NK-92 (cell line): ENCODE results near the gene CDH8.
"Not testable (repeated sequence)": the region's sequence is repeated elsewhere in the genome, so short reads cannot be mapped to it uniquely, and the experiment has no call there.

Source experiments
- DNase-seq: peaks from one replicate; lab custom pipeline; 2025; ENCODE audit not compliant: unreplicated experiment; lab: John Stamatoyannopoulos, UW

CDH8 gene

GRCh38 chr16:61937646-61938045 lies 98.6 kb downstream of the CDH8 start:
- DNase-seq = no peak

DNA sequence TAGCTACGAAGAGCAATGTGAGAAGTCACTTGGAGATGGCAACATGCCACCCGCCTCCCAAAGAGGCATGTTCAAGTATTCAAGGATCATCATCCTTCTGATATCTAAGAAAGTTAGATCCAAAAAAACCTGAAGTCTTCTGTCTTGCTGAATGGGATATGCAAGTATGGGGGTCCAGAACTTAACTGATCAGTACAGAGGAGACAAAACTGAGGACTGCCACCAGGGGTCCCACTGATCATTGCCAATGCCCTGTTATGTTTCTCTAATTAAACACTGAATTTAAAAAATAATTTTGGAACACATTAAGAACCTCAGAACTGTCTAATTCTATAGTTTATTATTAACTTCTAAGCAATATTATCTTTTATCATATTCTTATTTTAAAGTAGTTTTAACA lies 99.7 kb downstream of the CDH8 start:
- no peak for DNase-seq

DNA sequence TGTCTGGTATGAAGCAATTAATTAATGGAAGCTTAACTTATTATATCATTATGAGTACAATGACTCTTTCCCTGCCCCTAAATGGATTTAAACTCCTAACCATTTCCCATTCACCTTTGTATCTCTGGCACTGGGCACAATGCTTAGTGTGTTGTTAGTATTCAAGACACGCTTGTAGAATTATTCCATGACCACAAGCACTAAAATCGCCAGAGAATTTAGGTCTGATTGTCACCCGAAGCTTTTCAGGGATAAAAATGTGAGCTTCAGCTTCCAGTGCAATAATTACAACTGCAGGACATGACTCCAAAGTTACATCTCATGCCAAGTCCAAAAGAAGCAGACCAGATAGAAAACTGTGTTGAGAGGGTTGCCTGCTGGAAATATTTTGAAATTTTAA lies 101.6 kb downstream of the CDH8 start:
- no peak for DNase-seq

DNA sequence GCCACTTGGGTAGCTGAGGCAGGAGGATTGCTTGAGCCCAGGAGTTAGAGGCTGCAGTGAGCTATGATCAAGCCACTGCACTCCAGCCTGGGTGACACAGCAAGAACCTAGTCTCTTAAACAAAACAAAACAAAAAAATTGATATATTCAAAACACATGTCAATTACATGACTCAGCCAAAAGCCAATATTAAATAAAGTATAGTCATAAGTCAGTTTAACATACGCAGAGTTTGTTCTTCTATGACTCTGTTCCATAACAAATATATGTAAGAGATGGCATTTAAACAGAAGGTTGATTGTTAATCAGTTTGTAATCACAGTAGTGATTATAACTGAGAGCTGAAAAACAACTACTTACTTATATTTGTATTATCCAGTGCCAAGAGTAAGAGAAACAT lies 106.5 kb downstream of the CDH8 start:
- DNase-seq = no peak

DNA sequence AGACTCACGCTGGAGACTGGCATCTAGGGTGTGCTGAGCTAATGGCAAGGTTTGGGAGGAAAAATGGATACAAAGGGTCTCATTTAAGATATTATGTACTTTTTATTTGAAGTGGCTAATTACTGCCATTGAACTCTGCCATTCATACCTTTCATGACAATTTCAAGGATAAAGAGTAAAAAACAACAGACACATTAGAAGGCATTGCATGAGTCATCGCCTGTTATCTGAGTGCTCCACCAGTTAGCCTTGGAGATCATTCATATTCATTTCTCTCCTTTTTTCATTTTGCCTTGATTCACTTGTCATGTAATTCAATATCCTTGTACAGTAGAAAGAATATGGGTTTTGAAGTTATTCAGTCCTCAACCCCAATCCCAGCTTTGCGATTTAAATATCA lies 109.5 kb downstream of the CDH8 start:
- no peak for DNase-seq

GRCh38 chr16:61923629-61924028 lies 112.6 kb downstream of the CDH8 start:
- DNase-seq = no peak

DNA sequence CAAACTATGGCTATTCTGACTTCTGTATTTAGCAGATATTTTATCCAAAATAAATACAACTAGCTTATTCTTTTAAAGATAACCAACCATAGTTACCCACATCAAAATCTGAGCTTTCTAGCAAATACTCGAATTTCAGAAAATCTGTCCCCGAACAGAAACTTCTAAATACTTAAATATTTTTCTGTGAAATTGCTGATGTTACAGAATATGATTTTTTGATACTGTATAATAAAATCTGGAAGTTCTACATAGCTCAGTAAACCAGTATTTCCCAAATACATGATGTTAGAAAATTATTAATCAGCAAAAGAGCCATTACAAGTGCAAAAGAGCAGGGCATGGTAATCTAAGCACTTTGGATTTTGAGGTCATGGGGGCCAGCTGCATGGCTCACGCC lies 114.9 kb downstream of the CDH8 start:
- DNase-seq = no peak

- not testable (repeated sequence) for DNase-seq
Measured at GRCh38 chr16:61917865-61918826, 118.1 kb downstream of the CDH8 start.

- no peak for DNase-seq
Measured at GRCh38 chr16:61915569-61915968, 120.7 kb downstream of the CDH8 start.

DNA sequence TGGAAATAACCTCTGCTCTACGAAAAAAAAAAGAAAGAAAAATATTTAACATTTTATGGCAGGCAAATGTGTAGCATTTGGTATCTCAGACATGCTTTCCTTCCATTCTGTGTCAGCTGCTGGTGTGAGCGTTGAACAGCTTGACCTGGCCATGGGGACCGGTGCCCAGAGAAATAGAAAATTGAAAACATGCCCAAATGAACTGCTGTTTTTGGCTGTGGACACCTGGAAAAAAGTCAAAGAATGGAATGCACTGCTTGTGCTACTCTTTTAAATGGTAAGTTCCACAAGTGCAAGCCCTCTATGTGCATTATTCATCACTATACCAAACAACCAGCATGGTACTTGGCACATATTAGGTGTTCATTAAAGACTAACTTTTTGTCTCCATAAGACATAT lies 127.2 kb downstream of the CDH8 start:
- DNase-seq = no peak

GRCh38 chr16:61908426-61908825 lies 127.8 kb downstream of the CDH8 start:
- DNase-seq = no peak

DNA sequence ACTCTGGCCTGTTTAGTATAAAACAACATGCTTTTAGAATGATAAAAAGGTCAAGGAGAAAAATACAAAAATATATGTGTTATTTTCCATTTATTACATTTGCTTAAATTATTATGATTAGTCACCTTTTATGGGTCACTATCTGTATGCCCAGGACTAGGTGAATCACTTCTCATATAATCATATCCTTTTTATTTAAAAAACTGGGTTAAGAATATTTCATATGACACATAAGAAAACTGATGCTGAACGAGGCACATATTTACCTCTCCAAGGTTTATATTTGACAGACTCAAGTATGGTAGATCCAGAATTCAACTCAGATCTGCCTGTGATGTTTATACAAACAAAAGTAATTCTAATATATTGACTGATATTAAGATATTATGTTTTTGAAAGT lies 134.5 kb downstream of the CDH8 start:
- DNase-seq = no peak

DNA sequence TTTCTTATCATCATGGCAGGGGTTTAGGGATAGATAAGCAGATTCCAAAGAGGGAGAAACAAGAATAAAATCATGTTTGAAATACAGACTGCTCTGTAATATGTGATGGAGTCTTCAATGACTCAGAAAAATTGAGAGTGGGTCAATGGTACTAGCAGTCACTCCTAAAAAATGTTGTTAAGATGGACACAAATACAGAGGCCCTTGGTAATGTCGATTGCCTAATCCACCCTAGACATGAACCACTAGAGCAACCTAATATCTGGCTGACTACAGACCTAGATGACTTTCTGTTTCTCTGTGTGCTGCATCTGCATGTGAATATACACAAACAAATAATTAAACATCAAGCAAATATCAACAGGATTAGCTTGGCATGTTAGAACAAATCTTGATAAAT lies 135.8 kb downstream of the CDH8 start:
- DNase-seq = no peak

DNA sequence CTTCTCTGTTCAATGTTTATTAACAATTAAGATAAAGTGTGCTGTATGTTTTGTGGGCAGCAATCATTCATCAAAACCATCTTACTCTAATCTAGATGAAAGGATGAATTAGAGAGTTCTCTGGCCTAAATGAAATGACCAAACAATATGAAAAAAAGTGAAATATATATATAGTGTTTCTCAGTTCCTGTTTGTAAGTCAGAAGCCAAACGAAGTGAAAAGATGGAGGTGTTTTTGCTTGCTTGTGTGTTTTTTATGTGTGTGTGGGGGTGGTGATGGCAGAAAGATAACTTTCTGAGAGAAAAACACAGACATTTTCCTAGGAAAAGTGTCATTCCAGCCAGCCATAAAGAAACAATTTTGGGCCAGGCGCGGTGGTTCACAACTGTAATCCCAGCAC lies 138.6 kb downstream of the CDH8 start:
- no peak for DNase-seq

DNA sequence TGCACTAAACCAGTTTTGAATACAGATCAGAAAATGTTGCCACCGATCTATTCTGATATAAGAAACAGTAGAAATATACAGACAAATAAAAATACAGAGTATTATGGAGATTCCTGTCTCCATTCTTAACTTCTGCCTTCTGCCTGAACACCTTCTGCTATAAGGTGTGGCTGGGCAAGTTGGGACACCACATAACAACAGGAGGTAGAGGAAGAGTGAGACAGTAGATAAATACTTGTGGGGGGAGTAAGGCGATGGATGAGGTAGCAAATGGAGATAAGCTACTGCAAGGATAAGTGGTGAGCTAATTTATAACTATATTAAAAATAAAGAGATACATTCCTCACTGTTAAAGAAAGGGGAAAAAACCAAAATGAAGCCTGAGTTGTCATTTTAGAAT lies 143.7 kb downstream of the CDH8 start:
- no peak for DNase-seq

DNA sequence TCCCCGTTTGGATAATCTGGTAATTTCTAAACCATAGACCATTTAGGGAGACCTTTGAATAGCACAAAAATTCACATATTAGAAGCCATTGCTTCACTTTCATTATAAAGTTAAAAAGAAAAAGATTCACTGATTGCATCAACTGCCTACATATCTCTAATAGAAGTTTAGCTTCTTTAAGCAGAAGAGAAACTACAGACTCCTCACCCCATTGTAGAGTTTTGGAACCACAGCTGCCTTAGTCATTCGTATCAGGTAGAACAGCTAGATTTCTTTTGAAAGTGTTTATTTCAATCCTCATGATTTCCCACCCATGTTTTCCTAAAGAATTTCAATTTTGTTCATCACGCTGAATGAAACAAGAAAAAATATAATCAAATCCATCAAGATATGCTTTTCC lies 144.8 kb downstream of the CDH8 start:
- no peak for DNase-seq

GRCh38 chr16:61890386-61890785 lies 145.9 kb downstream of the CDH8 start:
- no peak for DNase-seq

GRCh38 chr16:61887903-61888302 lies 148.3 kb downstream of the CDH8 start:
- no peak for DNase-seq

GRCh38 chr16:61885343-61885742 lies 150.9 kb downstream of the CDH8 start:
- no peak for DNase-seq

- DNase-seq = no peak
Measured at GRCh38 chr16:61879306-61879705, 156.9 kb downstream of the CDH8 start.

DNA sequence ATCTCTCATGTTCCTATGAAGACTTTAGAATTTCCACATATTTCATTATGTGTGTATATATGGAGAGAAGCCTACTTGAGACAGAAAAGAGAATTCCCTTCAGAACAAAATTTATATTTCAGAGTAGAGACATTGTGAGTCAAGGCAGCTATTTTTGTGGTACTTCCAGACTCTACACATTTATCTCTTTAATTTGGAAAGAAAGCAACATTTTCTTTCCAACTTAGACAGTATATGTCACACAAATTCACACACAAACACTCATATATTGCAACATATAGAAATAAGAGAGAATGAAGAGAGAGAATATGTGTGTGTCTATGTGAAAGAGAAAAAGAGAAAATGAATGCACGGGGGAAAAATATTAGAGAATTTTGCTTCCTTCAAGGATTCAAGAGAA lies 158.8 kb downstream of the CDH8 start:
- DNase-seq = no peak

DNA sequence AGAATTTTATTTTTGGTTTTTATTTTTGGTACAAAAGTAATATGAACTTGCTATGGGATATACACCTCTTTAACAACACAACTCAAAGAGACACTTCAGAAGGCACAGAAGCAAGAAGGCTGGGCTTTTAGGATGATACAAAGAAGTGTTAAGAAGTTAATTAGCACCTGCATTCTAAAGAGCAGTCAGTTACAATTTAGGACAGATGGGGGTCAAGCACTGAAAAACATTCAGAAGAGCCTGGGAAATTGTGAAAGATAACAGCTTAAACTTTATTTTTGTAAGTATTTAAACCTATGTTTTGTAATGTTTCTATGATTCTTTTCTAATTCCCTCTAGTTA lies 163.5 kb downstream of the CDH8 start:
- DNase-seq = no peak
